Measurements from ENCODE around the gene HYAL3. TPM values are rescaled to one million over a fixed set of nuclear protein-coding genes. Genes with fewer than 3 reads are reported as not detected.
A peak's percentile ranks its signal among the peaks of the same experiment; 100 is the strongest.

HYAL3 gene
- total and polyA plus RNA-seq, 2 donors (not counting 1 experiment from before 2014, with no cell fraction given), result 3.7 to 4.2 TPM

GRCh38 chr3:50260942-50261441 lies 38.2 kb downstream of the HYAL3 start:
- TF ChIP-seq CTCF (IDR thresholded peaks at IDR 0.05) (no peak), EZH2 (IDR thresholded peaks at IDR 0.05; ENCODE audit: borderline replicate concordance, insufficient read depth, low read depth, low read length, poor library complexity, severe bottlenecking) (no peak)
- peaks cover 0 to 24% of the 10 kb centered on the region in 2 experiments for H3K36me3 ChIP-seq (replicated peaks in 1 of 2; ENCODE audit: control extremely low read depth in 1 of 2, control insufficient read depth in 1 of 2, extremely low read depth in 1 of 2, insufficient read depth in 2 of 2, low read length in 1 of 2)
- H3K27ac Mint-ChIP-seq, result peak overlapping the region; percentile 65
- no peaks in the 10 kb centered on the region for H3K9me3 ChIP-seq (ENCODE audit: control extremely low read depth in 1 of 3, control insufficient read depth in 2 of 3, insufficient read depth in 1 of 3, low read length in 2 of 3)
- no peak overlapping the region for H3K4me3 ChIP-seq (ENCODE audit: control extremely low read depth in 1 of 5, extremely low read depth in 1 of 5, insufficient read depth in 1 of 5, low read depth in 2 of 5, low read length in 4 of 5)
- no peak for ATAC-seq (ENCODE audit: low read depth)
- H3K4me2 ChIP-seq (replicated peaks; ENCODE audit: low read depth, low read length, poor library complexity, severe bottlenecking), result peak overlapping the region; percentile 98
- intact Hi-C loops (cut with micrococcal nuclease), result loop anchor here (1.0 kb wide), 3 partner anchors 12 to 34 kb away; no protein-coding TSS in a partner anchor
- DNase-seq, result no peak
- no peak overlapping the region for H3K27ac ChIP-seq (ENCODE audit: low read length in 2 of 2)
- H3K4me1 Mint-ChIP-seq, result peaks cover 12% of the 10 kb centered on the region
- peak overlapping the region; percentile 72 for H3K4me3 Mint-ChIP-seq
- H3K79me2 ChIP-seq (ENCODE audit: control insufficient read depth, insufficient read depth, low read length), result no peaks in the 10 kb centered on the region
- peaks cover 12 to 17% of the 10 kb centered on the region in 2 donors for H3K4me1 ChIP-seq (ENCODE audit: control insufficient read depth in 2 of 2, insufficient read depth in 2 of 2, low read length in 2 of 2)
- peak overlapping the region; percentile 82 for H2AFZ ChIP-seq (ENCODE audit: insufficient read depth, low read depth, low read length, poor library complexity, severe bottlenecking)
- H4K20me1 ChIP-seq (ENCODE audit: control insufficient read depth, insufficient read depth, low read length, poor library complexity, severe bottlenecking), result peaks cover 38% of the 10 kb centered on the region
- CTCF ChIA-PET, result interaction anchor here (0.6 to 27.3 kb wide), 6 partner anchors 11 to 107 kb away, joined by 3 to 596 read pairs (median 10); partner anchors contain the start of genes GNAI2 and LSMEM2
- peak overlapping the region; percentile 77 for H3K9ac ChIP-seq (ENCODE audit: low read length)
- H3K27me3 Mint-ChIP-seq, result peaks cover 4% of the 10 kb centered on the region
- H3K9me3 Mint-ChIP-seq (ENCODE audit: insufficient read depth), result no peaks in the 10 kb centered on the region
- 75% methylated on average over 5 of the region's 5 CpGs for WGBS (ENCODE audit: insufficient coverage)
- POLR2A ChIA-PET, result no interaction called here
- H3K27me3 ChIP-seq (replicated peaks in 1 of 4; ENCODE audit: control extremely low read depth in 1 of 4, control insufficient read depth in 3 of 4, insufficient read depth in 4 of 4, low read length in 3 of 4), result peaks cover 0 to 12% (median 0%) of the 10 kb centered on the region in 4 experiments

Data from B cell (primary cell).